ENCODE measurements around the gene TMEM174. TPM values are rescaled to one million over a fixed set of nuclear protein-coding genes. Genes with fewer than 3 reads are reported as not detected.

TMEM174 gene, protein sequence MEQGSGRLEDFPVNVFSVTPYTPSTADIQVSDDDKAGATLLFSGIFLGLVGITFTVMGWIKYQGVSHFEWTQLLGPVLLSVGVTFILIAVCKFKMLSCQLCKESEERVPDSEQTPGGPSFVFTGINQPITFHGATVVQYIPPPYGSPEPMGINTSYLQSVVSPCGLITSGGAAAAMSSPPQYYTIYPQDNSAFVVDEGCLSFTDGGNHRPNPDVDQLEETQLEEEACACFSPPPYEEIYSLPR
- not detected in 2 replicates for total RNA-seq

DNA sequence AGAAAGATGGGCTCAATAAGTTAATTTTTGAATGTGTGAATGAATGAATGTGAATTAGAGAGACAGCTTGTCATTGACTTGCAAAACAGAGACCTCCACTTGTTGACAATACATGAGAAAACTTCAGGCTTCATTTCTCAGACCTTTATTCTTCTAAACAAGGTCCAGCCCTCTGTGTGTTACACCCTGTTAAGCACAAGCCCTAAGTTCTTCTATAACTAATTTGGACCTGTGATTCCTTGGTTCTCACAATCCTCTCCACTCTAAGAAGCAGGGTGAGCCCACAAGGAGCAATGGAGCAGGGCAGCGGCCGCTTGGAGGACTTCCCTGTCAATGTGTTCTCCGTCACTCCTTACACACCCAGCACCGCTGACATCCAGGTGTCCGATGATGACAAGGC, at the start of gene TMEM174:
TSS of gene TMEM174 (plus strand) at position 243 of the 400 bp plus-strand sequence. CDS start at position 294, 51 bp downstream.

Other genes starting within 250 kb of the TMEM174 start
- gene FCHO2, start 217.2 kb upstream of the TMEM174 start, total RNA-seq = 35.2 and 37.9 TPM in 2 replicates
- gene TMEM171, start 52.6 kb upstream of the TMEM174 start, total RNA-seq = 0.54 and 0.77 TPM in 2 replicates